HFFc6 (cell line): ENCODE data around the gene TMPRSS9. TPM values are rescaled to one million over a fixed set of nuclear protein-coding genes. Genes with fewer than 3 reads are reported as not detected.

ENCODE experiments used
- DNase-seq: peaks from one replicate; pipeline ENCODE4 v3.0.0-alpha.2; 2018
- H3K27ac Mint-ChIP-seq: 2 replicates; pipeline ENCODE4 v1.8.0; 2020; ENCODE audit warnings: mild to moderate bottlenecking, mixed read lengths
- H3K27me3 Mint-ChIP-seq: 2 replicates; pipeline ENCODE4 v1.8.0; 2021; ENCODE audit warnings: mild to moderate bottlenecking, moderate library complexity, mixed read lengths; ENCODE audit not compliant: insufficient read depth
- H3K36me3 Mint-ChIP-seq: 2 replicates; pipeline ENCODE4 v1.8.0; 2021; ENCODE audit warnings: low read depth, mixed read lengths
- H3K4me1 Mint-ChIP-seq: 2 replicates; pipeline ENCODE4 v1.8.0; 2020; ENCODE audit warnings: low read depth, mixed read lengths
- H3K4me3 Mint-ChIP-seq: 2 replicates; pipeline ENCODE4 v1.8.0; 2020; ENCODE audit warnings: mild to moderate bottlenecking, moderate library complexity, mixed read lengths
- H3K9me3 Mint-ChIP-seq: 2 replicates; pipeline ENCODE4 v1.8.0; 2020; ENCODE audit warnings: mild to moderate bottlenecking, mixed read lengths
- CTCF ChIP-seq: fragments of 200-600 bp; sonication (generic); IDR thresholded peaks from 2 replicates; pipeline ENCODE4 v1.5.0; 2021; ENCODE audit warnings: antibody characterized with exemption, mild to moderate bottlenecking
- total RNA-seq, 6 experiments: library from RNA; stranded (reverse); fragmentation: NEBNext Ultra II Directional; extraction: Animal tissue kit (Norgen Biotek cat#: 25700); gene quantifications; 2 replicates in 1 of 6; 3 replicates in 5 of 6; pipeline ENCODE4 v1.2.3, GENCODE V29; 2021

The TMPRSS9 gene
- total RNA-seq, 6 experiments from 2014 or later: not detected

GRCh38 chr19:2408247-2408646 is 48.2 kb downstream of the TMPRSS9 start:
- Mint-ChIP-seq H3K27ac (no peak overlapping the region), H3K27me3 (peaks cover 5% of the 10 kb centered on the region), H3K36me3 (peaks cover 14% of the 10 kb centered on the region), H3K4me3 (no peak overlapping the region), H3K4me1 (no peaks in the 10 kb centered on the region), H3K9me3 (peaks cover 44% of the 10 kb centered on the region)
- TF ChIP-seq CTCF: no peak
- DNase-seq: no peak

DNA sequence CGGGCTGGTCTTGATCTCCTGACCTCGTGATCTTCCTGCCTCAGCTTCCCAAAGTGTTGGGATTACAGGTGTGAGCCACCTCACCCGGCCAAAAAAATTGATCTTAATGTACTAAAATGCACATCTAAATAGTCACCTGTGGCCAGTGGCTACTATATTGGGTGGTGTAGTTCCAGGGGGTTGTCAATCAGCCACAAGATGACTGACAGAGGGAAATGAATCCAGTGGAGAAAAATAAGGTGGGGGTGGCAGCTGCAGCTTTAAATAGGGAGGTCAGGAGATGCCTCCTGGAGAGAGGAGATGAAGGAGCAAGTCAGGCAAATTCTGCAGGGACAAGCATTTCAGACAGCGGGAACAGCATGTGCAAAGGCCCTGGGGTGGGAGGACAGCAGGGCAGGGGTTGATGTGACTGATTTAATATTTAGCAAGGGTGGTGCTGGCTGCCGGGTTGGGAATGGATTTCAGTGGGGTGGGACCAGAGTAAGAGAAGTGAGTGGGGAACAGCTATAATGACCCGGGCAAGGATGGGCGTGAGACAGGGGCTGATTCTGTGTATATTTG is 49.4 kb downstream of the TMPRSS9 start:
- DNase-seq: no peak
- Mint-ChIP-seq H3K36me3 (peaks cover 11% of the 10 kb centered on the region), H3K27ac (no peak overlapping the region)

GRCh38 chr19:2410023-2410422 is 50.0 kb downstream of the TMPRSS9 start:
- H3K4me1 Mint-ChIP-seq: no peaks in the 10 kb centered on the region
- H3K27me3 Mint-ChIP-seq: peaks cover 2% of the 10 kb centered on the region
- peaks cover 35% of the 10 kb centered on the region for H3K9me3 Mint-ChIP-seq
- H3K4me3 Mint-ChIP-seq: no peak overlapping the region
- no peak overlapping the region for H3K27ac Mint-ChIP-seq
- TF ChIP-seq CTCF: no peak
- no peak for DNase-seq
- H3K36me3 Mint-ChIP-seq: peaks cover 11% of the 10 kb centered on the region

More for the DNA sequence above, 49.4 kb downstream of the TMPRSS9 start:
- Mint-ChIP-seq H3K27me3 (peaks cover 5% of the 10 kb centered on the region), H3K4me1 (no peaks in the 10 kb centered on the region), H3K9me3 (peaks cover 36% of the 10 kb centered on the region), H3K4me3 (no peak overlapping the region)
- TF ChIP-seq CTCF: no peak

- H3K27ac Mint-ChIP-seq: no peak overlapping the region
- H3K4me1 Mint-ChIP-seq: no peaks in the 10 kb centered on the region
- H3K36me3 Mint-ChIP-seq: peaks cover 11% of the 10 kb centered on the region
- no peak for DNase-seq
- H3K27me3 Mint-ChIP-seq: no peaks in the 10 kb centered on the region; the same call in none of the 2 replicates
- H3K4me3 Mint-ChIP-seq: no peak overlapping the region
- H3K9me3 Mint-ChIP-seq: peaks cover 35% of the 10 kb centered on the region
- TF ChIP-seq CTCF: no peak
Observed at GRCh38 chr19:2411709-2412108, 51.6 kb downstream of the TMPRSS9 start.

DNA sequence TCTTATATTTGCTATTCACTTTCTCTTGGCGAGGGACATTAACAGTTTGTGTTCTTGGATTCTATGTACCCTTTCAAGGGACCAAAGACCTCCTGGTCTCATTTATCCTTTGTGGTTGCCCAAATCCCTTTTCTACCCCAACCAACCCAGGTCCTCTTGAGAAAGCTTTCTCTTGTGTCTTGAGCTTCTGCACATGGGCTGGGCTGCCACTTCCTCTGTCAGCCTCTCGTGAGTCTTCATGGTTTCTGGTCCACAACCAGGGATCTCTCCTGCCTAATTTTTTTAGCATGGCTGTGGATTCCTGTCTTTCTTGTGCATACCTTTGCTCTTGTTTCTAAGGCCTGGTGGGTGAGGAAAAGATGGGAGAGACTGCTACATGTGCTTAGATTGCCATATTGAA is 52.4 kb downstream of the TMPRSS9 start:
- no peak overlapping the region for H3K27ac Mint-ChIP-seq
- DNase-seq: no peak
- no peaks in the 10 kb centered on the region; the same call in none of the 2 replicates for H3K27me3 Mint-ChIP-seq
- H3K4me3 Mint-ChIP-seq: no peak overlapping the region
- H3K36me3 Mint-ChIP-seq: peaks cover 11% of the 10 kb centered on the region
- no peak for TF ChIP-seq CTCF
- H3K4me1 Mint-ChIP-seq: no peaks in the 10 kb centered on the region
- H3K9me3 Mint-ChIP-seq: peaks cover 35% of the 10 kb centered on the region
